Breast epithelium (tissue), 3 donors: ENCODE measurements around the gene TNS3.

Experiments
- POLR2A ChIP-seq: fragments of 450-650 bp; IDR thresholded peaks from one replicate; pipeline ENCODE4 v1.6.1; 2016; ENCODE audit warnings: antibody characterized with exemption, mild to moderate bottlenecking, moderate library complexity
- POLR2AphosphoS5 ChIP-seq, 3 donors: sonication (generic); formaldehyde crosslinking; IDR thresholded peaks; one replicate each; pipeline ENCODE4 v1.6.1; 2017; ENCODE audit warnings: antibody characterized with exemption in 3 of 3
- TF ChIP-seq, protein P1 (sequence below), 3 donors: fragments of 450-650 bp; IDR thresholded peaks; one replicate each; pipeline ENCODE4 v1.5.1; 2016 to 2017; ENCODE audit warnings: antibody characterized with exemption in 3 of 3, mild to moderate bottlenecking in 3 of 3, moderate library complexity in 3 of 3

DNA sequence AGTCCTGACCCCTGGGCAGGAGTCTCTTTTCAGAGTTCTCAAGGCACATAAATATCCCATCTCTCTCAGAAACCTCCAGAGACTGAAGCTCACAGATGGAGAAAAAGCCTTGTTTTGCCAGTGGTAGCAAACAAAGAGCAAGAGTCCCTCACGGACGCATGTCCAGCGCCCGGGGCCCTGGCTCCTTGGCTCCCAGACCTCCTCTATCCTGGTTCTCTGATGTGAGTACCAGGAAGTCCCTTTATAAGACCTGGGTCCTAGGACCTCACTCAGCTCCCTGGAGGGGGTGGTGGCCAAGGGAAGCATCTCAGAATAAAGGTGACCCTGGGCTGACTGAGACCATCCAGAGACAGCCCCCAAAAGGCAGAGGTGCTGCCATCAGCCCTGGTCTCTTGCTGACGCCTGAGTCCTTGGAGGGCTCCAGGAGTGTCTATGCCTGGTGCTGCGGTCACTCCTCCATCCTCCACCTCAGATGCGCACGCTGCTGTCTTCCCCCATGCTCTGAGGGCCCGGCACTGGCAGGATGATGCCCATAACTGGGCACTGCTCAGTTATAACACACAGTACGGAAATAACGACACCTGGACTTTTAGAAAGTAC, 221.5 kb downstream of the TNS3 start:
- TF ChIP-seq, protein P1, sequence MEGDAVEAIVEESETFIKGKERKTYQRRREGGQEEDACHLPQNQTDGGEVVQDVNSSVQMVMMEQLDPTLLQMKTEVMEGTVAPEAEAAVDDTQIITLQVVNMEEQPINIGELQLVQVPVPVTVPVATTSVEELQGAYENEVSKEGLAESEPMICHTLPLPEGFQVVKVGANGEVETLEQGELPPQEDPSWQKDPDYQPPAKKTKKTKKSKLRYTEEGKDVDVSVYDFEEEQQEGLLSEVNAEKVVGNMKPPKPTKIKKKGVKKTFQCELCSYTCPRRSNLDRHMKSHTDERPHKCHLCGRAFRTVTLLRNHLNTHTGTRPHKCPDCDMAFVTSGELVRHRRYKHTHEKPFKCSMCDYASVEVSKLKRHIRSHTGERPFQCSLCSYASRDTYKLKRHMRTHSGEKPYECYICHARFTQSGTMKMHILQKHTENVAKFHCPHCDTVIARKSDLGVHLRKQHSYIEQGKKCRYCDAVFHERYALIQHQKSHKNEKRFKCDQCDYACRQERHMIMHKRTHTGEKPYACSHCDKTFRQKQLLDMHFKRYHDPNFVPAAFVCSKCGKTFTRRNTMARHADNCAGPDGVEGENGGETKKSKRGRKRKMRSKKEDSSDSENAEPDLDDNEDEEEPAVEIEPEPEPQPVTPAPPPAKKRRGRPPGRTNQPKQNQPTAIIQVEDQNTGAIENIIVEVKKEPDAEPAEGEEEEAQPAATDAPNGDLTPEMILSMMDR (IDR thresholded peaks at IDR 0.05), result no peak
- TF ChIP-seq POLR2AphosphoS5 (IDR thresholded peaks at IDR 0.05) (no peak), POLR2A (no peak)
